Naive thymus-derived CD8-positive, alpha-beta T cell (primary cell): ENCODE results near the gene WFIKKN1. TPM values are rescaled to one million over a fixed set of nuclear protein-coding genes. Genes with fewer than 3 reads are reported as not detected.
"Not testable (repeated sequence)": the region's sequence is repeated elsewhere in the genome, so short reads cannot be mapped to it uniquely, and the experiment has no call there.

Source experiments
- ATAC-seq, 2 donors: fragments of 150-1000 bp; cut with Tn5 transposase in 1 of 2; sonication (Bioruptor Pico), chemical (Tn5 transposase) in 1 of 2; 1 replicate in 1 of 2; 2 replicates in 1 of 2; pipeline ENCODE4 v1.10.0; 2021; ENCODE audit warnings: mild to moderate bottlenecking in 2 of 2, moderate library complexity in 2 of 2
- POLR2A ChIA-PET: fragments of 350-600 bp; sonication (Branson Sonifier 250); formaldehyde crosslinking; loops from one replicate; lab custom pipeline; 2021; ENCODE audit warnings: antibody characterized with exemption; lab: Charles Lee
- DNase-seq, 10 donors: peaks; one replicate each; pipeline versions ENCODE4 v3.0.0 to v3.0.0-alpha.2; 2020 to 2022
- H3K27ac Mint-ChIP-seq, 10 donors: one replicate each; pipeline ENCODE4 v1.8.0; 2020 to 2022; ENCODE audit warnings: mild to moderate bottlenecking in 10 of 10, mixed read lengths in 10 of 10, moderate library complexity in 4 of 10, inconsistent platforms in 1 of 10
- H3K27me3 Mint-ChIP-seq, 5 donors: one replicate each; pipeline ENCODE4 v1.8.0; 2021 to 2022; ENCODE audit warnings: mixed read lengths in 5 of 5
- H3K36me3 Mint-ChIP-seq, 3 donors: one replicate each; pipeline ENCODE4 v1.8.0; 2020 to 2022; ENCODE audit warnings: mixed read lengths in 3 of 3, mild to moderate bottlenecking in 2 of 3, inconsistent platforms in 1 of 3
- H3K4me1 Mint-ChIP-seq, 4 donors: one replicate each; pipeline ENCODE4 v1.8.0; 2021 to 2022; ENCODE audit warnings: mixed read lengths in 4 of 4
- H3K4me3 Mint-ChIP-seq, 10 donors: one replicate each; pipeline ENCODE4 v1.8.0; 2020 to 2022; ENCODE audit warnings: mild to moderate bottlenecking in 10 of 10, mixed read lengths in 10 of 10, moderate library complexity in 6 of 10, inconsistent platforms in 1 of 10
- H3K9me3 Mint-ChIP-seq, 9 donors: one replicate each; pipeline ENCODE4 v1.8.0; 2020 to 2022; ENCODE audit warnings: mixed read lengths in 9 of 9, mild to moderate bottlenecking in 3 of 9, inconsistent platforms in 1 of 9, moderate library complexity in 1 of 9
- polyA plus RNA-seq, 3 donors: library from polyadenylated mRNA; unstranded; fragments of 300-500 nt; fragmentation: Illumina TruSeq; gene quantifications; one replicate each; pipeline ENCODE4 v1.2.3, GENCODE V29; 2021
- total RNA-seq, 8 experiments: library from RNA in 2 of 8; stranded (reverse) in 2 of 8; gene quantifications; one replicate each; pipeline ENCODE4 v1.2.3 and lab custom pipeline; 2021 to 2026

The WFIKKN1 gene
- total and polyA plus RNA-seq, 5 experiments from 2014 or later: 0.07 to 0.57 (median 0.47) TPM; not detected in 2

GRCh38 chr16:596736-597060 is 34.1 kb upstream of the WFIKKN1 start:
- H3K36me3 Mint-ChIP-seq: peaks cover 0 to 13% (median 0%) of the 10 kb centered on the region in 3 donors
- ATAC-seq (no peak), DNase-seq (no peak)
- H3K27ac Mint-ChIP-seq: peak overlapping the region in 4 of 10 donors; percentile 21 to 79 (median 63)
- no peak overlapping the region for H3K4me3 Mint-ChIP-seq
- peaks cover 10 to 39% (median 31%) of the 10 kb centered on the region in 4 donors for H3K4me1 Mint-ChIP-seq
- no peaks in the 10 kb centered on the region for H3K27me3 Mint-ChIP-seq
- POLR2A ChIA-PET: interaction anchor here (0.7 kb wide), 1 partner anchor 9 kb away, joined by 5 read pairs; no protein-coding TSS in a partner anchor
- no peaks in the 10 kb centered on the region for H3K9me3 Mint-ChIP-seq

- Mint-ChIP-seq H3K4me1 (peaks cover 8 to 34% (median 24%) of the 10 kb centered on the region in 4 donors), H3K36me3 (peaks cover 0 to 13% (median 0%) of the 10 kb centered on the region in 3 donors)
- H3K27ac Mint-ChIP-seq, POLR2A ChIA-PET, H3K27me3 Mint-ChIP-seq, H3K9me3 Mint-ChIP-seq, ATAC-seq, H3K4me3 Mint-ChIP-seq, DNase-seq: not testable (repeated sequence)
These were observed 33.1 kb upstream of the WFIKKN1 start for GRCh38 chr16:597655-598054.

GRCh38 chr16:598823-599739 is 31.7 kb upstream of the WFIKKN1 start:
- H3K36me3 Mint-ChIP-seq: peaks cover 0 to 15% (median 0%) of the 10 kb centered on the region in 3 donors

GRCh38 chr16:600781-601180 is 30.0 kb upstream of the WFIKKN1 start:
- DNase-seq (no peak), ATAC-seq (no peak)
- Mint-ChIP-seq H3K27me3 (no peaks in the 10 kb centered on the region), H3K36me3 (peaks cover 0 to 13% (median 0%) of the 10 kb centered on the region in 3 donors), H3K9me3 (peaks cover 0 to 2% (median 0%) of the 10 kb centered on the region in 9 donors), H3K4me1 (peaks cover 7 to 29% (median 23%) of the 10 kb centered on the region in 4 donors), H3K27ac (peak overlapping the region in 1 of 10 donors; percentile 71), H3K4me3 (no peak overlapping the region)
- POLR2A ChIA-PET: interaction anchor here (0.8 kb wide), 1 partner anchor 12 kb away, joined by 3 read pairs; no protein-coding TSS in a partner anchor

More at GRCh38 chr16:598823-599739, 31.7 kb upstream of the WFIKKN1 start:
- no peak for ATAC-seq
- POLR2A ChIA-PET: interaction anchor here (0.7 to 1.4 kb wide), 2 partner anchors 15 to 445 kb away, joined by 3 read pairs; no protein-coding TSS in a partner anchor
- Mint-ChIP-seq H3K27me3 (no peaks in the 10 kb centered on the region), H3K4me3 (no peak overlapping the region), H3K9me3 (no peaks in the 10 kb centered on the region), H3K4me1 (peaks cover 8 to 35% (median 26%) of the 10 kb centered on the region in 4 donors), H3K27ac (no peak overlapping the region)
- DNase-seq: no peak

- Mint-ChIP-seq H3K4me3 (no peak overlapping the region), H3K4me1 (peaks cover 8 to 18% (median 17%) of the 10 kb centered on the region in 4 donors), H3K36me3 (peaks cover 0 to 6% (median 0%) of the 10 kb centered on the region in 3 donors), H3K27me3 (no peaks in the 10 kb centered on the region), H3K27ac (peak overlapping the region in 3 of 10 donors; percentile 4 to 73 (median 50)), H3K9me3 (peaks cover 0 to 2% (median 0%) of the 10 kb centered on the region in 9 donors)
- DNase-seq: no peak
- ATAC-seq: no peak
- POLR2A ChIA-PET: no interaction called here
These were observed 26.9 kb upstream of the WFIKKN1 start for GRCh38 chr16:603933-604332.

GRCh38 chr16:606656-607307 is 24.0 kb upstream of the WFIKKN1 start:
- DNase-seq: no peak
- H3K36me3 Mint-ChIP-seq: peaks cover 0 to 2% (median 0%) of the 10 kb centered on the region in 3 donors
- no peaks in the 10 kb centered on the region for H3K27me3 Mint-ChIP-seq
- H3K4me3 Mint-ChIP-seq: no peak overlapping the region
- POLR2A ChIA-PET: no interaction called here
- ATAC-seq: no peak
- H3K9me3 Mint-ChIP-seq: peaks cover 0 to 2% (median 0%) of the 10 kb centered on the region in 9 donors
- H3K4me1 Mint-ChIP-seq: peaks cover 12 to 37% (median 20%) of the 10 kb centered on the region in 4 donors
- no peak overlapping the region for H3K27ac Mint-ChIP-seq

- Mint-ChIP-seq H3K27ac (peak overlapping the region in 1 of 10 donors; percentile 31), H3K9me3 (peaks cover 0 to 2% (median 0%) of the 10 kb centered on the region in 9 donors), H3K36me3 (peaks cover 0 to 2% (median 0%) of the 10 kb centered on the region in 3 donors), H3K27me3 (no peaks in the 10 kb centered on the region), H3K4me1 (peaks cover 11 to 31% (median 16%) of the 10 kb centered on the region in 4 donors), H3K4me3 (no peak overlapping the region)
- no peak for ATAC-seq
- no peak for DNase-seq
- POLR2A ChIA-PET: no interaction called here
These were observed 22.8 kb upstream of the WFIKKN1 start for GRCh38 chr16:608019-608418.

- H3K4me3 Mint-ChIP-seq: no peak overlapping the region
- H3K36me3 Mint-ChIP-seq: peaks cover 0 to 2% (median 0%) of the 10 kb centered on the region in 3 donors
- peak overlapping the region in 2 of 10 donors; percentile 22 to 87 for H3K27ac Mint-ChIP-seq
- H3K4me1 Mint-ChIP-seq: peaks cover 4 to 21% (median 10%) of the 10 kb centered on the region in 4 donors
- DNase-seq: no peak
- peaks cover 0 to 2% (median 0%) of the 10 kb centered on the region in 9 donors for H3K9me3 Mint-ChIP-seq
- POLR2A ChIA-PET: no interaction called here
- H3K27me3 Mint-ChIP-seq: no peaks in the 10 kb centered on the region
- no peak for ATAC-seq
These were observed 21.5 kb upstream of the WFIKKN1 start for GRCh38 chr16:609316-609715.

- no peak overlapping the region for H3K4me3 Mint-ChIP-seq
- no peaks in the 10 kb centered on the region for H3K27me3 Mint-ChIP-seq
- H3K4me1 Mint-ChIP-seq: peaks cover 4 to 21% (median 10%) of the 10 kb centered on the region in 4 donors
- ATAC-seq: no peak
- H3K36me3 Mint-ChIP-seq: peaks cover 0 to 2% (median 0%) of the 10 kb centered on the region in 3 donors
- no peak overlapping the region for H3K27ac Mint-ChIP-seq
- DNase-seq: no peak
- POLR2A ChIA-PET: no interaction called here
- peaks cover 0 to 2% (median 0%) of the 10 kb centered on the region in 9 donors for H3K9me3 Mint-ChIP-seq
These were observed 20.8 kb upstream of the WFIKKN1 start for GRCh38 chr16:609984-610383.

GRCh38 chr16:610513-611381 is 20.0 kb upstream of the WFIKKN1 start:
- peak; percentile 66 to 73 for ATAC-seq
- Mint-ChIP-seq H3K27ac (peak overlapping the region in 3 of 10 donors; percentile 44 to 80 (median 46)), H3K27me3 (no peaks in the 10 kb centered on the region), H3K4me1 (peaks cover 4 to 21% (median 10%) of the 10 kb centered on the region in 4 donors), H3K36me3 (peaks cover 0 to 2% (median 0%) of the 10 kb centered on the region in 3 donors), H3K4me3 (no peak overlapping the region), H3K9me3 (no peaks in the 10 kb centered on the region)
- POLR2A ChIA-PET: no interaction called here
- DNase-seq: peak; percentile 32 to 74 (median 56)

GRCh38 chr16:615122-615521 is 15.7 kb upstream of the WFIKKN1 start:
- peak overlapping the region in 1 of 10 donors; percentile 15 for H3K27ac Mint-ChIP-seq
- H3K36me3 Mint-ChIP-seq: peaks cover 0 to 2% (median 0%) of the 10 kb centered on the region in 3 donors

More at GRCh38 chr16:615122-615521, 15.7 kb upstream of the WFIKKN1 start:
- Mint-ChIP-seq H3K9me3 (no peaks in the 10 kb centered on the region), H3K27me3 (no peaks in the 10 kb centered on the region), H3K4me1 (peaks cover 4 to 7% (median 5%) of the 10 kb centered on the region in 4 donors), H3K4me3 (no peak overlapping the region)
- no peak for ATAC-seq
- POLR2A ChIA-PET: no interaction called here
- DNase-seq: no peak
